HL-60 (cell line): Measurements from ENCODE around the gene CYP27A1.

ENCODE experiments used
- DNase-seq, 2 experiments: peaks; one replicate each; pipeline ENCODE4 v3.0.0-alpha.2; 2010 to 2020; ENCODE audit warnings: low read depth in 1 of 2, low spot score in 1 of 2
- H3K27ac ChIP-seq: fragments of 250-450 bp; sonication (Bioruptor Pico); replicated peaks from 2 replicates; pipeline ENCODE4 v1.5.1; 2020; ENCODE audit warnings: mild to moderate bottlenecking, moderate library complexity
- H3K27me3 ChIP-seq: fragments of 250-450 bp; sonication (Bioruptor Pico); 2 replicates; pipeline ENCODE4 v1.5.1; 2021; ENCODE audit warnings: mild to moderate bottlenecking, moderate library complexity; ENCODE audit not compliant: insufficient read depth, poor library complexity, severe bottlenecking
- H3K4me3 ChIP-seq: replicated peaks from 2 replicates; pipeline ENCODE4 v1.5.1; 2011; ENCODE audit warnings: mild to moderate bottlenecking, control low read depth, low read length; ENCODE audit not compliant: insufficient read depth
- GABPA ChIP-seq: IDR thresholded peaks from 2 replicates; pipeline ENCODE4 v1.6.1; 2012; ENCODE audit warnings: low read depth
- POLR2AphosphoS5 ChIP-seq: IDR thresholded peaks from 2 replicates; pipeline ENCODE4 v1.6.1; 2012; ENCODE audit warnings: low read depth
- SPI1 ChIP-seq: IDR thresholded peaks from 2 replicates; pipeline ENCODE4 v1.6.1; 2012; ENCODE audit warnings: low read depth, mild to moderate bottlenecking, borderline replicate concordance
- TF ChIP-seq, protein P1 (sequence below): IDR thresholded peaks from 2 replicates; pipeline ENCODE4 v1.6.1; 2012; ENCODE audit warnings: low read depth; ENCODE audit not compliant: insufficient replicate concordance
- TF ChIP-seq, protein P2 (sequence below): IDR thresholded peaks from one replicate; pipeline ENCODE4 v1.5.1; 2011; ENCODE audit warnings: low read length, control low read depth, inconsistent platforms; ENCODE audit not compliant: insufficient read depth

Gene CYP27A1

DNA sequence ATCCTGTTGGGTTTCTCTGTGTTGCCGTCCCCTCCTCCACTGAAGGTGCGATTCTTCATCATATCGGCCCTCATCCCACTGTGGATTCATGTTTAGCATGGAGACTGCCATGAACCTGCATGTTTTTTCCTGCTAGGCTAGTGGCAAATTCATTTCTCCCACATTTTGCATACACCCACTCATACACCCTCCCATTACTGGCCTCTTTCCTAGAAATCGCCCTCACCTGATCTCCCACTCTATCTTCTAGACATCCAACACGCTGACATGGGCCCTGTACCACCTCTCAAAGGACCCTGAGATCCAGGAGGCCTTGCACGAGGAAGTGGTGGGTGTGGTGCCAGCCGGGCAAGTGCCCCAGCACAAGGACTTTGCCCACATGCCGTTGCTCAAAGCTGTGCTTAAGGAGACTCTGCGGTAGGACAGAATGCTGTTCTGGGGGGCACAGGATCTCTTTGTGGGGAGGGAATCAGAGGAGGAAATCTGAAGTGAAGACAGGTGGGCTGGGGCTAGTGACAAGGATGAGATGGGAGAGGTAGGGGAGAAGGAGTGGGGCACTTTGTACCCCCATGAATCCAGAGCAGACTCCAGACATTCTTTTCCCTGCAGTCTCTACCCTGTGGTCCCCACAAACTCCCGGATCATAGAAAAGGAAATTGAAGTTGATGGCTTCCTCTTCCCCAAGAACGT, 32.0 kb downstream of the CYP27A1 start:
- Histone ChIP-seq H3K27ac (no peak overlapping the region), H3K4me3 (no peak overlapping the region), H3K27me3 (no peaks in the 10 kb centered on the region)
- TF ChIP-seq POLR2AphosphoS5 (no peak), GABPA (no peak), SPI1 (no peak)
- TF ChIP-seq, protein P1, sequence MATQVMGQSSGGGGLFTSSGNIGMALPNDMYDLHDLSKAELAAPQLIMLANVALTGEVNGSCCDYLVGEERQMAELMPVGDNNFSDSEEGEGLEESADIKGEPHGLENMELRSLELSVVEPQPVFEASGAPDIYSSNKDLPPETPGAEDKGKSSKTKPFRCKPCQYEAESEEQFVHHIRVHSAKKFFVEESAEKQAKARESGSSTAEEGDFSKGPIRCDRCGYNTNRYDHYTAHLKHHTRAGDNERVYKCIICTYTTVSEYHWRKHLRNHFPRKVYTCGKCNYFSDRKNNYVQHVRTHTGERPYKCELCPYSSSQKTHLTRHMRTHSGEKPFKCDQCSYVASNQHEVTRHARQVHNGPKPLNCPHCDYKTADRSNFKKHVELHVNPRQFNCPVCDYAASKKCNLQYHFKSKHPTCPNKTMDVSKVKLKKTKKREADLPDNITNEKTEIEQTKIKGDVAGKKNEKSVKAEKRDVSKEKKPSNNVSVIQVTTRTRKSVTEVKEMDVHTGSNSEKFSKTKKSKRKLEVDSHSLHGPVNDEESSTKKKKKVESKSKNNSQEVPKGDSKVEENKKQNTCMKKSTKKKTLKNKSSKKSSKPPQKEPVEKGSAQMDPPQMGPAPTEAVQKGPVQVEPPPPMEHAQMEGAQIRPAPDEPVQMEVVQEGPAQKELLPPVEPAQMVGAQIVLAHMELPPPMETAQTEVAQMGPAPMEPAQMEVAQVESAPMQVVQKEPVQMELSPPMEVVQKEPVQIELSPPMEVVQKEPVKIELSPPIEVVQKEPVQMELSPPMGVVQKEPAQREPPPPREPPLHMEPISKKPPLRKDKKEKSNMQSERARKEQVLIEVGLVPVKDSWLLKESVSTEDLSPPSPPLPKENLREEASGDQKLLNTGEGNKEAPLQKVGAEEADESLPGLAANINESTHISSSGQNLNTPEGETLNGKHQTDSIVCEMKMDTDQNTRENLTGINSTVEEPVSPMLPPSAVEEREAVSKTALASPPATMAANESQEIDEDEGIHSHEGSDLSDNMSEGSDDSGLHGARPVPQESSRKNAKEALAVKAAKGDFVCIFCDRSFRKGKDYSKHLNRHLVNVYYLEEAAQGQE, result no peak
- TF ChIP-seq, protein P2, sequence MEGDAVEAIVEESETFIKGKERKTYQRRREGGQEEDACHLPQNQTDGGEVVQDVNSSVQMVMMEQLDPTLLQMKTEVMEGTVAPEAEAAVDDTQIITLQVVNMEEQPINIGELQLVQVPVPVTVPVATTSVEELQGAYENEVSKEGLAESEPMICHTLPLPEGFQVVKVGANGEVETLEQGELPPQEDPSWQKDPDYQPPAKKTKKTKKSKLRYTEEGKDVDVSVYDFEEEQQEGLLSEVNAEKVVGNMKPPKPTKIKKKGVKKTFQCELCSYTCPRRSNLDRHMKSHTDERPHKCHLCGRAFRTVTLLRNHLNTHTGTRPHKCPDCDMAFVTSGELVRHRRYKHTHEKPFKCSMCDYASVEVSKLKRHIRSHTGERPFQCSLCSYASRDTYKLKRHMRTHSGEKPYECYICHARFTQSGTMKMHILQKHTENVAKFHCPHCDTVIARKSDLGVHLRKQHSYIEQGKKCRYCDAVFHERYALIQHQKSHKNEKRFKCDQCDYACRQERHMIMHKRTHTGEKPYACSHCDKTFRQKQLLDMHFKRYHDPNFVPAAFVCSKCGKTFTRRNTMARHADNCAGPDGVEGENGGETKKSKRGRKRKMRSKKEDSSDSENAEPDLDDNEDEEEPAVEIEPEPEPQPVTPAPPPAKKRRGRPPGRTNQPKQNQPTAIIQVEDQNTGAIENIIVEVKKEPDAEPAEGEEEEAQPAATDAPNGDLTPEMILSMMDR, result no peak
- DNase-seq, result no peak

DNA sequence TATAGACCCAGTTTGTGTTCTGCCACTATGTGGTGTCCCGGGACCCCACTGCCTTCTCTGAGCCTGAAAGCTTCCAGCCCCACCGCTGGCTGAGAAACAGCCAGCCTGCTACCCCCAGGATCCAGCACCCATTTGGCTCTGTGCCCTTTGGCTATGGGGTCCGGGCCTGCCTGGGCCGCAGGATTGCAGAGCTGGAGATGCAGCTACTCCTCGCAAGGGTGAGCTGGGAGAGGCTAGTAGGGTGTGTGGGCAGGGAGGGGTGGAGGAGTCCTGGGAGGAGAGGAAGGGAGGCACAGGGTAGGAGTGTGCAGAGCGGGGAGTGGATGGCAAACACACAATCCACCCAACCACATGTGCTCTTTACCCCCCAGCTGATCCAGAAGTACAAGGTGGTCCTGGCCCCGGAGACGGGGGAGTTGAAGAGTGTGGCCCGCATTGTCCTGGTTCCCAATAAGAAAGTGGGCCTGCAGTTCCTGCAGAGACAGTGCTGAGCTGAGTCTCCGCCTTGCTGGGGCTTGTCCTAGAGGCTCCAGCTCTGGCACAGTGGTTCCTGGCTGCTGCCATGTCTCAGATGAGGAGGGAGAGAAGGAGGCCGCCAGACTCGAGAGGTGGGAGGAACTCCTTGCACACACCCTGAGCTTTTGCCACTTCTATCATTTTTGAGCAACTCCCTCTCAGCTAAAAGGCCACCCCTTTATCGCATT, 32.7 kb downstream of the CYP27A1 start:
- TF ChIP-seq GABPA, result no peak
- TF ChIP-seq, protein P1, result no peak
- no peak for TF ChIP-seq SPI1
- Histone ChIP-seq H3K27me3 (no peaks in the 10 kb centered on the region), H3K27ac (no peak overlapping the region), H3K4me3 (no peak overlapping the region)
- no peak for DNase-seq

DNA sequence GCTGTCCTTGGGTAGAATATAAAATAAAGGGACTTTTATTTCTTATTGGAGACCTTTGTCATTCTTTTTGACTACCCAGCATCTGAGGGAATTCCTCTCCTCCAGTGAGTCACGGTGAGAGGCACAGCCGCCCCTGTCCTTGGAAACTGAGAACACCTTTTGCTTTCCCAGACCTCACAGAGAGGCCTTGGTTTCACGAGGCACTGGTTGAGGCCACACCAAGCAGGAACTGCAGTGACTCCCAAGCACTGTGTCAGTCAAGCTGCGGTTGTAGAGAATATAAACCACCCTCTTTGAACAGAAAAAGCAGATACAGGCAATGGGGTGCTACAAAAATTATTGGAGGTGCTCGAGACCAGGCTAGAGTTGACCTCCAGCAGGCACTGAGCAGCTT, 33.3 kb downstream of the CYP27A1 start:
- no peaks in the 10 kb centered on the region for H3K27me3 ChIP-seq
- no peak for DNase-seq
- no peak for TF ChIP-seq GABPA
- TF ChIP-seq, protein P1, result no peak
- no peak for TF ChIP-seq SPI1
- TF ChIP-seq POLR2AphosphoS5, result no peak
- TF ChIP-seq, protein P2, result no peak
- H3K4me3 ChIP-seq, result no peak overlapping the region
- no peak overlapping the region for H3K27ac ChIP-seq
